Coronary artery (tissue), 2 donors: ENCODE results near the gene VRTN.

ENCODE experiments used
- DNase-seq: peaks from one replicate; pipeline ENCODE4 v3.0.0-alpha.2; 2017; ENCODE audit warnings: low spot score
- H3K27ac ChIP-seq, 2 donors: fragments of 200-600 bp; sonication (generic); one replicate each; pipeline ENCODE4 v1.5.1; 2016 to 2019
- H3K4me3 ChIP-seq: fragments of 200-600 bp; sonication (generic); 2 replicates; pipeline ENCODE4 v1.5.1; 2016; ENCODE audit warnings: mild to moderate bottlenecking, moderate library complexity
- TF ChIP-seq, protein P1 (sequence below): fragments of 200-600 bp; sonication (generic); IDR thresholded peaks from one replicate; pipeline ENCODE4 v1.5.1; 2019; ENCODE audit warnings: antibody characterized with exemption

Gene VRTN

DNA sequence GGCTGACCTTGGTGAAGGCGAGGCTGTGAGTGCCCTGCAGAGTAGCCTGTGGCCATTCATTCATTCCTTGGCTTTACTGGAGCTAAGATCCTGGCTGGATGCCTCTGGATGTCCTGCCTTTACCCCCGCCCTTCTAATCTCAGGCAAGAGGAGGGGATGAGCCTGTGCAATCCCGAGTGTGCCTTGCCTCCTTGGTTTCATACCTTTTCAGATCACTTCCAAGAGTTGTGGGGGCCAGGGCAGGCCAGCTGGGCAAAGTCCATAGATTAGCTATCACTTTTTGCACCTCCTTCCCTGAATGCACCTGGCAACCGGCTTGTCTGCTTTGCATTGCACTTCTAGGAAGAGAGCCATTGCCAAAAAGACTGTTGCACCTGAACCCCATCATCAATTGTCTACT lies 1.5 kb downstream of the VRTN start:
- no peak overlapping the region for H3K4me3 ChIP-seq
- H3K27ac ChIP-seq, result no peak overlapping the region
- TF ChIP-seq, protein P1, sequence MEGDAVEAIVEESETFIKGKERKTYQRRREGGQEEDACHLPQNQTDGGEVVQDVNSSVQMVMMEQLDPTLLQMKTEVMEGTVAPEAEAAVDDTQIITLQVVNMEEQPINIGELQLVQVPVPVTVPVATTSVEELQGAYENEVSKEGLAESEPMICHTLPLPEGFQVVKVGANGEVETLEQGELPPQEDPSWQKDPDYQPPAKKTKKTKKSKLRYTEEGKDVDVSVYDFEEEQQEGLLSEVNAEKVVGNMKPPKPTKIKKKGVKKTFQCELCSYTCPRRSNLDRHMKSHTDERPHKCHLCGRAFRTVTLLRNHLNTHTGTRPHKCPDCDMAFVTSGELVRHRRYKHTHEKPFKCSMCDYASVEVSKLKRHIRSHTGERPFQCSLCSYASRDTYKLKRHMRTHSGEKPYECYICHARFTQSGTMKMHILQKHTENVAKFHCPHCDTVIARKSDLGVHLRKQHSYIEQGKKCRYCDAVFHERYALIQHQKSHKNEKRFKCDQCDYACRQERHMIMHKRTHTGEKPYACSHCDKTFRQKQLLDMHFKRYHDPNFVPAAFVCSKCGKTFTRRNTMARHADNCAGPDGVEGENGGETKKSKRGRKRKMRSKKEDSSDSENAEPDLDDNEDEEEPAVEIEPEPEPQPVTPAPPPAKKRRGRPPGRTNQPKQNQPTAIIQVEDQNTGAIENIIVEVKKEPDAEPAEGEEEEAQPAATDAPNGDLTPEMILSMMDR, result no peak
- DNase-seq, result no peak

- no peak overlapping the region for H3K4me3 ChIP-seq
- no peak for DNase-seq
- TF ChIP-seq, protein P1, result no peak
- H3K27ac ChIP-seq, result no peak overlapping the region
These were observed 2.1 kb downstream of the VRTN start for GRCh38 chr14:74350211-74350927.

DNA sequence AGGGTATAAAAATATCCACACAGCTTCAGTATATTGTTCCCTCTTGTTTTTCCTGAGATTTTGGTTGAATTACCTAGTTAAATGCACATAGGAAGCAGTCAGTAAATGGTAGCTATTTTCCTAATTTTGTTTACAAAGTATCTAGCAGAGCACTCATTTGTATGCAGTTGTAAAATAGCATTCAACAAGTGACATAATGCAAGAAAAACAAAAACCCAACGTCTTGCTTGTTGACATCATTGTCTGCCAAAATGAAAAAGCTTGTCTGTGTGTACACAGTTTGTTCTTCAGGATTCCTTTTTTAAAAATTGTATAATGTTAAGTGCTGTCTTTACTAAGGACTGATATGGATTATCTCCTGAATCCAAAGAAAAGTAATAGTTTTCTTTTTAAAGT lies 2.7 kb downstream of the VRTN start:
- TF ChIP-seq, protein P1, result no peak
- DNase-seq, result no peak
- Histone ChIP-seq H3K27ac (no peak overlapping the region), H3K4me3 (no peak overlapping the region)

DNA sequence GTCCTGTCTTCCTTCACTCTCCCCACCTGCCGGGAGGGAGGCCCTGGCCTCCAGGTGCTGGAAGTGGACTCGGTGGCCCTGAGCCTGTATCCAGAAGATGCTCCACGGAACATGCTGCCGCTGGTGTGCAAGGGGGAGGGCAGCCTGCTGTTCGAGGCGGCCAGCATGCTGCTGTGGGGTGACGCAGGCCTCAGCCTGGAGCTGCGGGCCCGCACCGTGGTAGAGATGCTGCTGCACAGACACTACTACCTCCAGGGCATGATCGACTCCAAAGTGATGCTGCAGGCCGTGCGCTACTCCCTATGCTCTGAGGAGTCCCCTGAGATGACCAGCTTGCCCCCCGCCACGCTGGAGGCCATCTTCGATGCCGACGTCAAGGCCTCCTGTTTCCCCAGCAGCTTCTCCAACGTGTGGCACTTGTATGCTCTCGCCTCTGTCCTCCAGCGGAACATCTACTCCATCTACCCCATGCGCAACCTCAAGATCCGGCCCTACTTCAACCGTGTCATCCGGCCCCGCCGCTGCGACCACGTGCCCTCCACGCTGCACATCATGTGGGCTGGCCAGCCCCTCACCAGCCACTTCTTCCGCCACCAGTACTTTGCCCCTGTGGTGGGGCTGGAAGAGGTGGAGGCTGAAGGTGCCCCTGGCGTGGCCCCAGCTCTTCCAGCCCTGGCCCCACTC lies 8.8 kb downstream of the VRTN start:
- no peak overlapping the region for H3K27ac ChIP-seq
- H3K4me3 ChIP-seq, result no peak overlapping the region
- DNase-seq, result no peak
- TF ChIP-seq, protein P1, result no peak

- TF ChIP-seq, protein P1, result no peak
- no peak overlapping the region for H3K27ac ChIP-seq
- H3K4me3 ChIP-seq, result no peak overlapping the region
- DNase-seq, result no peak
These were observed 9.3 kb downstream of the VRTN start for GRCh38 chr14:74357585-74357984.

- no peak for DNase-seq
- no peak overlapping the region for H3K27ac ChIP-seq
- H3K4me3 ChIP-seq, result no peak overlapping the region
- TF ChIP-seq, protein P1, result no peak
These were observed 10.0 kb downstream of the VRTN start for GRCh38 chr14:74358176-74358829.
